NCI-H1436 (cell line): ENCODE measurements around the gene PCARE.
"Not testable (repeated sequence)": the region's sequence is repeated elsewhere in the genome, so short reads cannot be mapped to it uniquely, and the experiment has no call there.

Experiments used
- DNase-seq: peaks from one replicate; lab custom pipeline; 2025; lab: John Stamatoyannopoulos, UW

PCARE gene

DNA sequence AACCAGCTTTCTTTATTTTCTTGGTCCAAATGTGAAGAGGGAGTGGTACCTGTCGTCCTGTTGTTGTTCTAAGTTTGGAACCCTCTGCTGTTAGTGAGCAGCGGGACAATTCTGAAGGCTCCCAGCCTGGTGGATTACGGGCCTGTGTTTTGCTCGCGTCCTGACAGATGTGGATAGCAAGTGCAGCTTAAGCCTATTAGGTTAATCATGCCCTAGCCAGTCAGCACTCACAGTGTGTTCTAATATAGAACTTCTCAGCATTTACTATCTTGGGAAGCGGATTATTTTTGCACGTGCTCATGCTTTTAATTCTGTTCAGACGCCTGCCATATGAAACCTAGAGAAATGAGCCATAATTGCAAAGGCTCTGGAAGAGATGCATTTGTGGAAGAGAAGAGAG is at the start of gene PCARE:
TSS of gene PCARE (minus strand) at position 113 of the 400 bp plus-strand sequence. CDS start 262 bp downstream, outside the sequence.
- DNase-seq, result no peak

GRCh38 chr2:29123617-29124349 is 49.5 kb upstream of the PCARE start:
- DNase-seq, result no peak

DNA sequence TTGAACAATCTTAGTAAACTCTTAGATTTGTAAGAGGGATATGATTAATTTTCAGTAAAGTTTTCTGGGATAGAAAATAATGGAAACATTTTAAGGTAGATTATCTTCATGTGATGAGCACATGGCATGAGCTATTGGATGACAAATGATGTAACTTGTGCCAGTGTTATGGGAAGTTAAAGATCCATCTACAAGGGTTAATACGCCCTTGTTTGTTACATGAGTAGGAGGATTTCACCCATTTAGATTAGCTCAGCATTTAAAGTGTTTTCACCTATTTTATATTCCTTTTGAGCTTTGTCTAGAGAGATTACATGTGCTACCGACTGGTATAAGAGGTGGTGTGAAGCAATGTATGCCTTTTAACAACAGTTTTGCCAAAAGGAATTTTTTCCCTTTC is 46.5 kb upstream of the PCARE start:
- no peak for DNase-seq

DNA sequence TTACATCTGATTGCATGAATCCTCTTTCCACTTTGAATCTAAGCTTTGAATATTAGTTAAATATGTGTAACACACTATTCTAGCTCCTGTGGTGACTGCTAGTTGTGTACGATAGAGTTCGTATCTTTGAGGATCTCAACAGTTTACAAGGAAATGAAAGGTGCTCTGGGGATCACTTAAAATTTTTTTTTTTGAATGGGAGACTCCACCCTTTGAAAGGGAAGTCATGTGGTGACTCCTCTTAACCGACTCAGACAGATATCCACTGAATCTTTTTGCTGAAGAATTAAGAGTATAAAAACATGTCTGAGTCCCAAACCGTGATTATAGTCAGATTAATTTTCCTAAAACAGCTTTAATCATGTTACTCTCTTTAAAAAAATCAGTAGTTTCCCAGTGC is 44.9 kb upstream of the PCARE start:
- no peak for DNase-seq

DNA sequence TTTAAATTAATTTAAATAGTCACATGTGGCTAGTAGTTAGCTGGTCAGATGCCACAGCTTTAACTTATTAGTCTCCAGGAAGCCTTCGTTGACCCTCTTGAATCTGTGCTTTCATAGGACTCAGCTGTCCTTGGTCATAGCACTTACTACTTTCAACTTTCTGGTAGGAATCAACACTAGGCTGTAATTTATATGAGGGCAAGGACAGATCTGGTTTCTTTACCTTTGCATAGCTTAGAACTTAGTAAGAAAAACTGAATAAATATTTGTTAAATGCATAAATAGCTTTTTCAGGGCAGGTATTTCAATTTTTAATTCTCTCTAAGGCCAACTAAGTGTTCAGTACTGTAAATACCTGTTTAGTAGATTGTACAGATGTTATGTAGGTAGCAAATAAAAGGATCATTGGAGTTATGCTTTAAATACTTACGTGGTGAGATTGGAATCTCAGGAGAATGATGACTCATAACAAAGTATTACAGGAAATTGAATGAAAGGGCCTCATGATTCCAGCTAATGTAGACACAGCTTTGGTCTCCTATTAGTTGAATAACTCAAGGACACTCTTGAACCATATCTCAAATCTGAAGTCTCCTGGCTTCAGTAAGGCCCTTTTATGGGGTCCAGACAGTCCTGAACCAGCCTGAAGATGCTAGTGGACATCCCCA is 43.4 kb upstream of the PCARE start:
- no peak for DNase-seq

- peak; percentile 20 for DNase-seq
Measured at GRCh38 chr2:29115797-29116781, 41.8 kb upstream of the PCARE start.

GRCh38 chr2:29114946-29115609 is 40.8 kb upstream of the PCARE start, which contains the start of gene CLIP4:
Gene CLIP4, plus strand, starts transcription at chr2:29115415. Its CDS starts 5,974 bp downstream, at chr2:29121389.
- no peak for DNase-seq

DNA sequence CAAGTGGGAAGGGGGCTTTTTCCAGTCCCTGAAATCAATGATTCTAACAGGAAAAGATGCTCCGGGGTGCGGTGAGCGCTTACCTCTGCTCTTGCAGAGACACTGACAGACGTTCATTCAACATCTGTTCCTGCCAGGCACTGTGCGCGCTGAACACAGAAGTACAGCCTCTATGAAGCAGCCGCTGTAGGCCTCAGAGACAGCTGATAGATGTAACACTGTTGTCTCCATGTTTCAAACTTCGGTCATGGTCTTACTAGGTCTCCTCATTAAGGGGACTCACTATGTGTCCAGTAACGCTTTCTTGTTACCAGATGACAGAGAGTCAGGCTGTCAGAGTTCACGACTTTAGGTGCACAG is 40.2 kb upstream of the PCARE start:
- no peak for DNase-seq

GRCh38 chr2:29113891-29114321 is 39.6 kb upstream of the PCARE start:
- DNase-seq, result no peak

DNA sequence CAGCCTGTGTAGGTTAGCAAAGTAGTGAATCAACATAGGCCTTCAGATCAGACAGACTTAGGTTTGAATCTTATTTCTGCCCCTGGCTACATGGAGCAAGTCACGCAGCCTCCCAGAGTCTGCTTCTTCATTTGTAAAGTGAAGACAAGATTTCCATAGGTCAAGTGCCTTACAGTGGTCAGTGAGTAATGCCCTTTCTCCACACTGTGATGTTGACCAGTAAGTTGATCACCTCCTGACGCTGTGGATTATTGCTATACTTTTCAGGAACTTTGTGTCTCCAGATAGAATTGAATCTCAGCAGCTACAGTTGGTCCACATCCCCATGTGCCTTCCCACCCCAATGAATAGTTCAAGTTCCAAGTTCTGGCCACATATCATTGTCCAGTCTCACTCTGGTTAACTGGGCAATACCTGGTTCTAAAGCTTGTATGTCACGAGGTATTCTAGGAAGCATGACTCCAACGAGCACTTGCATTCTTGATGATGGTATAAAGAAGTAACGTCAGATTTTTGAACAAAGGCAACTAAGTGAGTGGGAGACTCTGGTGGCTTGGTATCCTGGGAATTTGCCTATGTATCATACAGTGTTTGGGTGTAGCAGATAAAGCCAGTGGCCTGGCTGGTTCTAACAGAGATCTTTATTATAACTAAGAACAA is 38.8 kb upstream of the PCARE start:
- no peak for DNase-seq

- DNase-seq, result no peak
Measured at GRCh38 chr2:29112379-29112778, 38.1 kb upstream of the PCARE start.

- DNase-seq, result no peak
Measured at GRCh38 chr2:29110916-29111535, 36.7 kb upstream of the PCARE start.

DNA sequence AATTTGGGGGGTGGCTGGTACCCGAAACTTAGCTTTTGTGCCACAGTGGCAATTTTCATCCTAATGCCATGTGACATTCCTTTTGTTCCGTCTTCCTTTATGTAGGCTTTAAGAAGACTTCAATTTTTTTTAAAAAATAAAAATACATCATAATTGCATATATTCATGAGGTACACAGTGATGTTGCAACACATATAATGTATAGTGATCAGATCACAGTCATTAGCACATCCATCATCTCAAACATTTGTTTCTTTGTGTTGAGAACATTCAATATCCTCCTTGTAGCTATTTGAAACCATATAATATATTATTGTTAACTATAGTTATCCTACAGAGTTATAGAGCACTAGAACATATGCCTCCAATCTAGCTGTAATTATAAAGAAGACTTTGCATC is 34.9 kb upstream of the PCARE start:
- no peak for DNase-seq

GRCh38 chr2:29108225-29108624 is 33.9 kb upstream of the PCARE start:
- no peak for DNase-seq

DNA sequence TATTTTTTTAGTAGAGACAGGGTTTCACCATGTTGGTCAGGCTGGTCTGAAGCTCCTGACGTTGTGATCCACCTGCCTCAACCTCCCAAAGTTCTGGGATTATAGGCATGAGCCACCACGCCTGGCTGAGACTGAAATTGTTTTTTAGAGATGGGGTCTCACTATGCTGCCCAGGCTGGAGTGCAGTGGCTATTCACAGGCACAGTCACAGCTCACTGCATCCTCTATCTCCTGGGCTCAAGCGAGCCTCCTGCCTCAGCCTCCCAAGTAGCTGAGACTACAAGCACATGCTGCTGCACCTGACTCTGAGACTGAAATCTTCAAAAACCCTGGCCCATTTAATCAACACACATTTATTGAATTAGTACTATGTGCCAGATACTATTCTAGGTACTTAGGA is 33.2 kb upstream of the PCARE start:
- not testable (repeated sequence) for DNase-seq

- DNase-seq, result peak; percentile 38
Measured at GRCh38 chr2:29106980-29107388, 32.7 kb upstream of the PCARE start.

DNA sequence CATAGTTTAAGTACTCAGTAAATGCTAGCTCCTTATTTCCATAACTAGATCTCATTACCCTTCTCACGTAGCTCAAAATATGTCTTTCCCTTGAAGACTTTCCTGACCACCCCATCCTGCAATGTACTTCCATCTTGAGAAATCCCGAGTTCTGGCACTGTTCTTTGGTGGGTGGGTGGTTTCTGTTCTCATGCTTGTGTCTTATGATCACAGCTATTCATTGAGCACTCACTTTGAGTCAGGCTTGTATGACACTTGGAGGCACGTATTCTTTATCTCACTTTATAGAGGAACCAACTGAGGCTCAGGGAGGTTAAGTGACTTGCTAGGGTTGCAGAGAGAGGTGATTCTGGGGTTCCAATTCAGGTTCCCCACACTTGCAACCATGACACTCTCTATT is 31.9 kb upstream of the PCARE start:
- DNase-seq, result no peak

DNA sequence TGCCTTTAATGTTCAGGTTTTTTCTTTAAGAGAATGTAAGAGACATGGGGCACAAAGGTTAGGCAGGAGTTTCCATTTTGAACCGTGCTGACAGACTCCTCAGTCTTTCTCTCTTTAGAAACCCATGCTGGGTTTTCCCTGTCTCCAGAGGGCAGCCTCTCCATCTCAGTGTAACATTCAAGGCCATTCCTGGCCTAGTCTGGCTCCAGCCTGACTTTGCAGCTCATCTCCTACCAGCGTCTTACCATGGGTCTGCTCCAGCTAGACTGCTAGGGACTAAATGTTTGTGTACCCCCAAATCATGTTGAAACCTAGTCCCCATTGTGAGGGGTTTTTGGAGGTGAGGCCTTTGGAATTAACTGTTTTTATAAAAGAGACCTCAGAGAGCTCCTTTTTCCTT is 31.1 kb upstream of the PCARE start:
- no peak for DNase-seq

- DNase-seq, result no peak
Measured at GRCh38 chr2:29104688-29105087, 30.4 kb upstream of the PCARE start.

DNA sequence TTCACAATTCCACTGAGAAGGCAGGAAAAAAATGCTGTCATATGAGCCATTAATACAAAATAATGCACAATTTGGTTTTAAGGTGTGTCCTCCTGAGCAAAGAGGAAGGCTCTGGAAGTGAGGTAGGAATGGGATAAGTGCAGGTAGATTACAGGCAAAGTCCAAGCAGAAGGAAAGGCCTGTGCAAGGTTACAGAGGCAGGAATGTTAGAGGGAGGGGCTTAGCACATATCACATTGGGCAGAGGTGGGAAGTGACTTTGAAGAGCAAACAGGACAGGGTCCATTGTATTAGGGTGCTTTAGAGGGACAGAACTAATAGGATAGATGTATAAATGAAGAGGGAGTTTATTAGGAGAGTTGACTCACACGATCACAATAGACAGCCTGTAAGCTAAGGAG is 26.2 kb upstream of the PCARE start:
- no peak for DNase-seq

DNA sequence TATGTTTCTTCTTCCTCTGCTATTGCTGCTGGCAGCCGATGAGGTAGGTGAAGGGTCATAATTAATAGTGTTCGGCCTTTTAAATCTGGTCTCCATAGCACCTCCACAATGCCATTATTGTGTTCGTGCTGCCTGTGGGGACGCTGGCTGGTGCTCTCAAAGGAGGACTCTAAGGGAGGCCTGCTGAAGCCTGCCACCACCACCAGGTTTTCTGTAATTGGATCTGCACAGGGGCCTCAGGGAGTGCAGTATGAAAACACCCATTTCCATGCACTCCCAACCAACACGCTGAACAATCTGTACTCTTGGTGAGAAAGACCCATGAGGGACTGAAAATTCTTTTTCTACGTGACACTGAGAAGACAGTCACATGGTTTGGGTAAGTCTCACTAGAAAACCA is 23.2 kb upstream of the PCARE start:
- DNase-seq, result peak; percentile 32
